GM20000 (cell line): ENCODE measurements around the gene FAM110D.

Experiments used
- DNase-seq: peaks from one replicate; pipeline ENCODE4 v3.0.0; 2012; ENCODE audit warnings: low spot score
- CTCF ChIP-seq: IDR thresholded peaks from 2 replicates; pipeline ENCODE4 v1.5.1; 2012; ENCODE audit warnings: mild to moderate bottlenecking, control low read depth; ENCODE audit errors: extremely low read depth, missing control alignments

Gene FAM110D

GRCh38 chr1:26125382-26125781 is 33.5 kb upstream of the FAM110D start:
- TF ChIP-seq CTCF = no peak
- no peak for DNase-seq

GRCh38 chr1:26125946-26126320 is 32.9 kb upstream of the FAM110D start:
- no peak for TF ChIP-seq CTCF

GRCh38 chr1:26126321-26127084 is 32.4 kb upstream of the FAM110D start:
- no peak for TF ChIP-seq CTCF
- DNase-seq = peak; percentile 75

More at GRCh38 chr1:26125946-26126320, 32.9 kb upstream of the FAM110D start:
- DNase-seq = no peak

- no peak for TF ChIP-seq CTCF
- no peak for DNase-seq
Observed at GRCh38 chr1:26127235-26128163, 31.4 kb upstream of the FAM110D start.

- no peak for TF ChIP-seq CTCF
Observed at GRCh38 chr1:26129778-26130177, 29.1 kb upstream of the FAM110D start.

GRCh38 chr1:26130695-26131094 is 28.2 kb upstream of the FAM110D start:
- TF ChIP-seq CTCF = no peak

More at GRCh38 chr1:26129778-26130177, 29.1 kb upstream of the FAM110D start:
- no peak for DNase-seq

More at GRCh38 chr1:26130695-26131094, 28.2 kb upstream of the FAM110D start:
- DNase-seq = no peak
